A549 (cell line): ENCODE results near the gene KLF16.

Experiments used
- CTCF ChIP-seq: fragments of >200 bp; sonication (Bioruptor Twin); formaldehyde crosslinking; IDR thresholded peaks from 3 replicates; pipeline ENCODE4 v1.5.1; 2016
- FOSB ChIP-seq: fragments of 250-450 bp; sonication (Bioruptor Pico); IDR thresholded peaks from 2 replicates; pipeline ENCODE4 v1.5.0; 2020; ENCODE audit warnings: mild to moderate bottlenecking, moderate library complexity
- GATA3 ChIP-seq: IDR thresholded peaks from 2 replicates; pipeline ENCODE4 v1.6.1; 2012; ENCODE audit warnings: borderline replicate concordance
- NR3C1 ChIP-seq: fragments of >200 bp; sonication (Bioruptor Twin); formaldehyde crosslinking; IDR thresholded peaks from 3 replicates; pipeline ENCODE4 v1.6.1; 2017
- POLR2A ChIP-seq: IDR thresholded peaks from 2 replicates; pipeline ENCODE4 v1.6.1; 2012; ENCODE audit warnings: mild to moderate bottlenecking, low read length
- REST ChIP-seq: fragments of 200-600 bp; sonication (generic); IDR thresholded peaks from 2 replicates; pipeline ENCODE4 v1.6.1; 2016; ENCODE audit warnings: antibody characterized with exemption, mild to moderate bottlenecking, moderate library complexity
- SMC3 ChIP-seq: fragments of >200 bp; sonication (Bioruptor Twin); formaldehyde crosslinking; IDR thresholded peaks from 3 replicates; pipeline ENCODE4 v1.6.1; 2018; ENCODE audit warnings: inconsistent platforms
- TF ChIP-seq, protein P1 (sequence below): fragments of 450-650 bp; IDR thresholded peaks from 2 replicates; pipeline ENCODE4 v1.6.1; 2014; ENCODE audit warnings: antibody characterized with exemption

- TF ChIP-seq GATA3 (no peak), NR3C1 (no peak), CTCF (no peak), REST (no peak), FOSB (CRISPR knock-in tag) (no peak), POLR2A (no peak), SMC3 (no peak)
- TF ChIP-seq, protein P1, sequence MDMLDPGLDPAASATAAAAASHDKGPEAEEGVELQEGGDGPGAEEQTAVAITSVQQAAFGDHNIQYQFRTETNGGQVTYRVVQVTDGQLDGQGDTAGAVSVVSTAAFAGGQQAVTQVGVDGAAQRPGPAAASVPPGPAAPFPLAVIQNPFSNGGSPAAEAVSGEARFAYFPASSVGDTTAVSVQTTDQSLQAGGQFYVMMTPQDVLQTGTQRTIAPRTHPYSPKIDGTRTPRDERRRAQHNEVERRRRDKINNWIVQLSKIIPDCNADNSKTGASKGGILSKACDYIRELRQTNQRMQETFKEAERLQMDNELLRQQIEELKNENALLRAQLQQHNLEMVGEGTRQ, result no peak
These were observed 47.5 kb downstream of the KLF16 start for GRCh38 chr19:1815605-1816529.
